Effector memory CD4-positive, alpha-beta T cell (primary cell): Measurements from ENCODE around the gene UST.
A peak's percentile ranks its signal among the peaks of the same experiment; 100 is the strongest.

Experiments used
- DNase-seq, 3 donors: peaks; one replicate each; pipeline ENCODE4 v3.0.0-alpha.2; 2020
- H3K27ac ChIP-seq: 2 replicates; pipeline ENCODE4 v1.7.0; 2013; ENCODE audit warnings: mild to moderate bottlenecking, low read length, moderate library complexity; ENCODE audit not compliant: insufficient read depth, poor library complexity, severe bottlenecking
- H3K27me3 ChIP-seq: replicated peaks from 2 replicates; pipeline ENCODE4 v1.7.0; 2013; ENCODE audit warnings: mild to moderate bottlenecking, low read length; ENCODE audit not compliant: insufficient read depth, control insufficient read depth, poor library complexity, severe bottlenecking
- H3K36me3 ChIP-seq: 2 replicates; pipeline ENCODE4 v1.7.0; 2013; ENCODE audit warnings: mild to moderate bottlenecking, low read length, moderate library complexity; ENCODE audit not compliant: control insufficient read depth, insufficient read depth
- H3K4me1 ChIP-seq: 2 replicates; pipeline ENCODE4 v1.7.0; 2013; ENCODE audit warnings: low read length, mild to moderate bottlenecking; ENCODE audit not compliant: control insufficient read depth, insufficient read depth, poor library complexity, severe bottlenecking
- H3K4me3 ChIP-seq: 2 replicates; pipeline ENCODE4 v1.7.0; 2013; ENCODE audit warnings: low read length, low read depth, mild to moderate bottlenecking; ENCODE audit not compliant: insufficient read depth, poor library complexity, severe bottlenecking
- H3K9me3 ChIP-seq: 2 replicates; pipeline ENCODE4 v1.7.0; 2013; ENCODE audit warnings: mild to moderate bottlenecking, low read length, moderate library complexity; ENCODE audit not compliant: control insufficient read depth

The UST gene

DNA sequence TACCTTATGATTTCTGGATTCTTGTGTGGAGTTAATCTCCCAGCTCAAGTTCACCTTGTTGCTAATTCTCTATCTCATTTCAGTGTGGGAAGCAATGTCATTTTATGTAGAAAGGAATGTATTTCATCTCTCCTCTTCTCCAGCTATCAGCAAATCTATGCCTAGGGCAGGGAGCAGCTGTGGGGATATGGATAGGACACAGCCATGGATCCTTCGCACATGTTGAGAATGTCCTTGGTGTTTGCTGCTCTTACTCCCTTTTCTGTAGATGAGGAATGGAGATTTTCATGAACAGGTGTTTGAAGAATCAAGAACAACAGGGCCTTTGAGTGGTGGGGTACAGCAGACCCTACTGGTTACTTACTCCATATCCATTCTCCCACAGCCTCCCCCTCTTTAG is 182.0 kb downstream of the UST start:
- no peaks in the 10 kb centered on the region for H3K27me3 ChIP-seq
- no peaks in the 10 kb centered on the region for H3K4me1 ChIP-seq
- H3K27ac ChIP-seq, result no peak overlapping the region
- H3K36me3 ChIP-seq, result no peaks in the 10 kb centered on the region
- H3K9me3 ChIP-seq, result no peaks in the 10 kb centered on the region
- no peak overlapping the region for H3K4me3 ChIP-seq
- DNase-seq, result no peak

- no peaks in the 10 kb centered on the region for H3K36me3 ChIP-seq
- no peaks in the 10 kb centered on the region for H3K9me3 ChIP-seq
- no peaks in the 10 kb centered on the region for H3K4me1 ChIP-seq
- H3K27ac ChIP-seq, result no peak overlapping the region
- DNase-seq, result no peak
- no peaks in the 10 kb centered on the region for H3K27me3 ChIP-seq
- H3K4me3 ChIP-seq, result no peak overlapping the region
These were observed 185.4 kb downstream of the UST start for GRCh38 chr6:148932208-148932607.

DNA sequence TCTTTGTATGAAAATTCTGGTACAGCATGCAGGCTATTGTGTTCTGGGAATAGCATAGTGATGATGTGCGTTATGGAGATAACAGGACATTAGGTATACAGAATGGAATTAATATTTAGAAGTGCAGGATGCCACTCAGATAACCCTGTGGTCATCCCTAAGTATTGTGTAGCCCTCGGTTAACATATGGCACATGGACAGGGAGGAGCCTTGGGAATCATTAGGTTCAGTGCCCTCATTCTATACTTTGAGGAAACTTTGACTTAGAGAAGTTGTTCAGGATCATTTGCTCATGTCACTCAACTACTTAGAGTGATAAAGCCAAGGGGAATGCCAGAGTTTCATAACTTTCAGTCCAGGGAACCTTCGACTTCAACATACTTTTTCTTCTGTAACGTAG is 185.9 kb downstream of the UST start:
- H3K4me3 ChIP-seq, result no peak overlapping the region
- H3K4me1 ChIP-seq, result no peaks in the 10 kb centered on the region
- no peaks in the 10 kb centered on the region for H3K9me3 ChIP-seq
- H3K27ac ChIP-seq, result no peak overlapping the region
- H3K27me3 ChIP-seq, result no peaks in the 10 kb centered on the region
- DNase-seq, result no peak
- no peaks in the 10 kb centered on the region for H3K36me3 ChIP-seq

DNA sequence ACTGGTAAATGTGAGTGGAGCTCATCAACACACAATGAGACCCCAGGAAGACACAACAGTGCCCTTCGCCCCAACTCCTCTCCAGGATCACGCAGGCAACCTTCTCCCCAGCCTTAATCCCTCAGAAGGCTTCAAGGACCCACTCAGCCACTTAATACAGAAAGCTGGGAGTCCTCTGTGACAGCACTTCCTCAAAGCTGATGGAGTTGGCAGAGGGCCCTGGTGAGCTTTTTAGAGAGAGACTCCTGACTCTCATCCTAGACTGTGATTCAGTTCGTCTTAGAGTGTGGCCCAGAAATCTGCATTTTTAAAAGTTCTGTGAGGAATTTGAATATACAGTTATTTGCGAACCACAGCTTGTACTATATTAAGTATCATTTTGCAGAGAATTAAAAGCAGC is 187.7 kb downstream of the UST start:
- Histone ChIP-seq H3K4me3 (no peak overlapping the region), H3K4me1 (no peaks in the 10 kb centered on the region), H3K9me3 (no peaks in the 10 kb centered on the region), H3K27ac (no peak overlapping the region), H3K27me3 (no peaks in the 10 kb centered on the region), H3K36me3 (no peaks in the 10 kb centered on the region)
- DNase-seq, result no peak

DNA sequence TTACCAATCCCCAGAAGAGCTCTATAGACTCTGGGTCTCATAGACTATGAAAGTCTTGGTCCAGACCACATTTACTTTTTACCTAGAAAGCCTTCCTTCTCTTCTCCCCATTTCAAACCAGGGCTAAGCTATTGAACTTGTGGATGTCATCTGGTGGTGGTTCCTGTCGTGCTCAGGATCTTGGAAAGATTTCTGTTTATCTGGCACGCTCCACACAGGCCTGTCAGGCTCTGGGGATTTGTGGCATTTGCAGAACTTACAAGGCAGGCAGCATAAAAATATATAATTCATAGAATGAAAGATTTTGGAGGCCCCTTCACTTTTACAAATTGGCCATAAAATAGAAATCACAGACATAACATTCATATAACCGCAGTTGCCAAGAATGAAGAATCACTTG is 188.1 kb downstream of the UST start:
- no peaks in the 10 kb centered on the region for H3K36me3 ChIP-seq
- no peaks in the 10 kb centered on the region for H3K27me3 ChIP-seq
- no peaks in the 10 kb centered on the region for H3K9me3 ChIP-seq
- no peak overlapping the region for H3K27ac ChIP-seq
- no peak for DNase-seq
- no peak overlapping the region for H3K4me3 ChIP-seq
- H3K4me1 ChIP-seq, result no peaks in the 10 kb centered on the region

- DNase-seq, result no peak
- no peak overlapping the region for H3K4me3 ChIP-seq
- H3K27me3 ChIP-seq, result no peaks in the 10 kb centered on the region
- no peaks in the 10 kb centered on the region for H3K36me3 ChIP-seq
- H3K9me3 ChIP-seq, result no peaks in the 10 kb centered on the region
- H3K4me1 ChIP-seq, result no peaks in the 10 kb centered on the region
- H3K27ac ChIP-seq, result no peak overlapping the region
These were observed 189.0 kb downstream of the UST start for GRCh38 chr6:148935705-148936435.

GRCh38 chr6:148943451-148943850 is 196.6 kb downstream of the UST start:
- no peaks in the 10 kb centered on the region for H3K27me3 ChIP-seq
- no peaks in the 10 kb centered on the region for H3K4me1 ChIP-seq
- no peaks in the 10 kb centered on the region for H3K9me3 ChIP-seq
- no peak for DNase-seq
- no peak overlapping the region for H3K4me3 ChIP-seq
- H3K36me3 ChIP-seq, result no peaks in the 10 kb centered on the region
- H3K27ac ChIP-seq, result no peak overlapping the region

DNA sequence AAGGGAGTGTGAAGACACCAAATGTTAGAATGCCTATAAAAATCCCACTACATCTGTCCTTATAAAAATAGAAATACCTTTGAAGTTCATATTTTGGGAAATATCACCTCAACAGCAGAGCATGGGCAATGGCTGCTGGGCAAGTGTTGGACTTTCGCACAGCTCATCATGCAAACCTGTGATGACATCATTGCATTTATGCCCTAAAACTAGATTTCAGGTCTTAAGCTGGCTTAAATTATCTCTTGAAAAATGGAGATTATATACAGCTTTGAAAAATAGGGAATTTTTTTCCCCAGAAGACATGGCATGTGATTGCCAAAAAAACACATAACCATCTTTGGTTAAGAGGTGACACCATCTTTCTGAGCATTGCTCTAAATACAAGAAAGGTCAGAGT is 197.8 kb downstream of the UST start:
- H3K4me3 ChIP-seq, result no peak overlapping the region
- H3K4me1 ChIP-seq, result no peaks in the 10 kb centered on the region
- no peaks in the 10 kb centered on the region for H3K36me3 ChIP-seq
- DNase-seq, result no peak
- no peaks in the 10 kb centered on the region for H3K9me3 ChIP-seq
- H3K27me3 ChIP-seq, result no peaks in the 10 kb centered on the region
- no peak overlapping the region for H3K27ac ChIP-seq

GRCh38 chr6:148945301-148946021 is 198.6 kb downstream of the UST start:
- H3K36me3 ChIP-seq, result no peaks in the 10 kb centered on the region

DNA sequence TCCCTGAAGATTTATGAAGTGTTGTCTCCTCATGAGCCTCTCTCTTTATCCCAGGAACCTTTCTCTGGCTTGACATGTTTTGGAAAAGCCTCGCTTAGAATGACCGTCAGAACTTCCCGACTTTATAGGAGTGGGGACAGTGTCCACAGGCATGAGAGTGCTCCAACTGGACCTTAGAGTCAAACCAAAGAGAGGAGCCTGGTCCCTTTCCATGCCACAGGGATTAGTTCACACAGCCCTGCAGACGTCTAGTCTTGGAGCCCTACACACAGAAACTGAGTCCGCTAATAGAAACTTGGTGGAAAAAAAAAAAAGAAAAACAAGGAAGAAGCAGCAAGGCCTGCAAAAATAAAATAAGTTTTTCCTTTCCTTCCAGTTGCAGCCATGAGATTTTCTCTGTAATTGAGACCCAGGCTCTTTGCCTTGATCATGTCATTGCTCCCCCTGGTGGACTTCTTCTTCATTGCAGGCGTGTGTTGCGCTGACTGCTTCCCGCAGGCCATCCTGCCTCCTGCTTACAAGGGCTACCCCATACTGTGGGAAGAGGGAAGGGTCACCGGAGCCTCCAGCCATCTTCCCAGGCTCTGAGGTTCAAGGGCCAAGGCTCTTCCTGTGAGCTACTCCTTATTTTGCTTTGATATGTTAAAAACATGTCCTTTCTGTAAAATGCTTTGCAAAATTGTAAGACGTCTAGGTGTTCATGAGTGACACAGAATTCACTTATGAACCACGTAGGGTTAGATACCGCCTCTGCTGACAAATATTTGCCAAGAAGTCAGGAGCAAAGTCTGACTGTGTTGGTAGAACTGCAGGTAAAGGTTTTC is 201.0 kb downstream of the UST start:
- DNase-seq, result peak; percentile 57 to 73 (median 64)
- Histone ChIP-seq H3K27ac (no peak overlapping the region), H3K4me3 (no peak overlapping the region), H3K27me3 (no peaks in the 10 kb centered on the region), H3K36me3 (no peaks in the 10 kb centered on the region), H3K9me3 (no peaks in the 10 kb centered on the region), H3K4me1 (no peaks in the 10 kb centered on the region)

More at GRCh38 chr6:148945301-148946021, 198.6 kb downstream of the UST start:
- Histone ChIP-seq H3K4me3 (no peak overlapping the region), H3K27me3 (no peaks in the 10 kb centered on the region), H3K9me3 (no peaks in the 10 kb centered on the region), H3K27ac (no peak overlapping the region), H3K4me1 (no peaks in the 10 kb centered on the region)
- DNase-seq, result no peak
